Upper lobe of left lung (tissue), 4 donors: ENCODE results near the gene TSPAN16.

ENCODE experiments used
- CTCF ChIP-seq, 6 experiments: fragments of 450-650 bp in 4 of 6; fragments of 200-600 bp in 2 of 6; sonication (generic) in 2 of 6; IDR thresholded peaks; one replicate each; pipeline ENCODE4 v1.5.1; 2016 to 2019; ENCODE audit warnings: antibody characterized with exemption in 6 of 6
- EP300 ChIP-seq, 4 donors: sonication (generic); formaldehyde crosslinking; IDR thresholded peaks; one replicate each; pipeline ENCODE4 v1.5.1; 2017; ENCODE audit warnings: antibody characterized with exemption in 4 of 4, control low read depth in 2 of 4
- POLR2A ChIP-seq, 4 donors: fragments of 450-650 bp; IDR thresholded peaks; one replicate each; pipeline ENCODE4 v1.5.1; 2016 to 2017; ENCODE audit warnings: antibody characterized with exemption in 4 of 4, mild to moderate bottlenecking in 2 of 4

- TF ChIP-seq POLR2A (IDR thresholded peaks at IDR 0.05) (no peak), CTCF (IDR thresholded peaks at IDR 0.05) (no peak), EP300 (IDR thresholded peaks at IDR 0.05) (no peak)
These were observed 67.9 kb downstream of the TSPAN16 start for GRCh38 chr19:11363881-11364280.
